COLO668 (cell line): ENCODE measurements around the gene PRORP.
"Not testable (repeated sequence)": the region's sequence is repeated elsewhere in the genome, so short reads cannot be mapped to it uniquely, and the experiment has no call there.

ENCODE experiments used
- DNase-seq: peaks from one replicate; lab custom pipeline; 2025; ENCODE audit not compliant: unreplicated experiment; lab: John Stamatoyannopoulos, UW

The PRORP gene

GRCh38 chr14:35134329-35135123 is 12.2 kb downstream of the PRORP start:
- no peak for DNase-seq

DNA sequence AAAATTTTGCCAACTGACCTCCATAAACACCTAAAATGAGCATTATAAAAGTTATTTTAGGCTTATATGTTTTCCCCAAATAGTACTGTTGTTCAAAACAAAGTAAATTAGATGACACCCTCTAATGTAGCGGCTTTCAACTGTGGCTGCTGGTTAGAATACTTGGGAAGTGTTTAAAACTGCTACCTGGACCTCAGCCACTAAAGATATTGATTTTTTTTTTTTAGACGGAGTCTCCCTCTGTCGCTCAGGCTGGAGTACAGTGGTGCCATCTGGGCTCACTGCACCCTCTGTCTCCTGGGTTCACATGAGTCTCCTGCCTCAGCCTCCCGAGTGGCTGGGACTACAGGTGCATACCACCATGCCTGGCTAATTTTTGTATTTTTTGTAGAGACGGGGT is 16.2 kb downstream of the PRORP start:
- DNase-seq, result no peak

GRCh38 chr14:35140718-35141581 is 18.6 kb downstream of the PRORP start:
- no peak for DNase-seq

DNA sequence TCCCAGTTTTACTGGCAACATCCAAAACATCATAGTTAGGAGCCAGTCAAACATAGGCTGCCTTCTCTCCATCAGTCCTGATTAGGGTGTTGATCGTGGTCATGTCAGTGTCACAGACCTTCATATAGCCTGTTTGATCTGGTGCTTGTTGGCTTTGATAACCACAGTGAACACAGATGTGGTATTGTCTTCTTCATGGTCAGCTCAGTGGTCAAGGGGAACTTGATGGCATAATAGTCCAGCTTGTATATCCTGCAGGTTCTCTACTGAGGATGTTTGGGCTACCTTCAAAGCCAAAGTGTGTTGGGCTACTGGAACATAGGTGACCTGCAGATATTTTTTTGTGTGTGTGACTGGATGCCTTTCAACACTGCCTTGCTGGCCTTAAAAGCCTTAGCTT is 21.7 kb downstream of the PRORP start:
- DNase-seq, result no peak

DNA sequence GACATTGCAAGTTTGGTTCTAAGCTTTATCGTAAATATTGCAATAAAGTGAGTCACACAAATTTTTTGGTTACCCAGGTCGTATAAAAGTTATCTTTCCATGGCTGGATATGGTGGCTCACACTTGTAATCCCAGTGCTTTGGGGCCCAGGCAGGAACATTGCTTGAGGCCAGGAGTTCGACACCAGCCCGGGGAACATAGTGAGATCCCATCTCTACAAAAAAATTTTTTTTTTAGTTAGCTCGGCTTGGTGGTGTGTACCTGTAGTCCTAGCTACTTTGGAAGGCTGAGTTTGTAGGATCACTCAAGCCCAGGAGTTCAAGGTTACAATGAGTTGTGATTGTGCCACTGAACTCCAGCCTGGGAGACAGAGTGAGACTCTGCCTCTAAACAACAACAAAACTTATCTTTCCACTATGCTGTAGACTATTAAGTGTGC is 24.4 kb downstream of the PRORP start:
- DNase-seq, result no peak

- no peak for DNase-seq
Measured at GRCh38 chr14:35147186-35147585, 24.8 kb downstream of the PRORP start.

DNA sequence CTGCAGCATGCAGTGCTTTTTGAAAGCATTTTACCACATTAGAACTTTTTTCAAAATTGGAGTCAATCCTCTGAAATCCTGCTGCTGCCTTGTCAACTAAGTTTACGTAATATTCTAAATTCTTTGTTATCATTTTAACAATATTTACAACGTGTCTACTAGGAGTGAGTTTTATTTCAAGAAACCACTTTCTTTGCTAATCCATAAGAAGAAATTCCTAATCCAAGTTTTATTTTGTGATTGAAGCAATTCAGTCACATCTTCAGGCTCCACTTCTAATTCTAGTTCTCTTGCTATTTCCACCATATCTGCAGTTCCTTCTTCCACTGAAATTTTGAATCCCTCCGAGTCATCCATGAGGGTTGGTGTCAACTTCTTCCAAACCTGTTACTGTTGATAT is 25.4 kb downstream of the PRORP start:
- DNase-seq, result no peak

- DNase-seq, result no peak
Measured at GRCh38 chr14:35149239-35149638, 26.9 kb downstream of the PRORP start.

DNA sequence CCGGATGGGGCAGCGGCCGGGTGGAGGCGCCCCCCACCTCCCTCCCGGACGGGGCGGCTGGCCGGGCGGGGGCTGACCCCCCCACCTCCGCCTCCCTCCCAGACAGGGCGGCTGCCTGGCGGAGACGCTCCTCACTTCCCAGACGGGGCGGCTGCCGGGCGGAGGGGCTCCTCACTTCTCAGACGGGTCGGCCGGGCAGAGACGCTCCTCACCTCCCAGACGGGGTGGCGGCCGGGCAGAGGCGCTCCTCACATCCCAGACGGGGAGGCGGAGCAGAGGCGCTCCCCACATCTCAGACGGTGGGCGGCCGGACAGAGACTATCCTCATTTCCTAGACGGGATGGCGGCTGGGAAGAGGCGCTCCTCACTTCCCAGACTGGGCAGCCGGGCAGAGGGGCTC is 30.2 kb downstream of the PRORP start:
- not testable (repeated sequence) for DNase-seq

- DNase-seq, result no peak
Measured at GRCh38 chr14:35154016-35154415, 31.7 kb downstream of the PRORP start.

DNA sequence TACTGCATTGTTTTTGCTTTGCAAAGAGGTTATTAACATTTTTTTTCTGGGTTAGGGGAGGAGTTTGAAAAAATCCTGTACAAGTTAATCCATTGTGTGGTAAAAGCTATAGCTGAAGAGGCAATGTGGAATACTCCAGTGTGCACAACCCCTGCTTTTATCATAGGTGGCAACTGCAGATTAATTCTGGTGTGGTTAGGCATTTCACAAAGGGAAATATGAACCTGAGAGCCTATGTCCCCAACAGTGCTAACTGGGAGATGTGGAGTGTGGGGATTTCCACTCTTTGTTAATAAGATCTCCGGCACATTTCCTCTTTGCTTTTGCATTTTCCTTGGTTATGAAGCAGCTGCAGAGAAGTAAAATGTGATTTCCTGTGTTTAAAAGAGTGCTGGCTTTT is 33.6 kb downstream of the PRORP start:
- DNase-seq, result no peak

DNA sequence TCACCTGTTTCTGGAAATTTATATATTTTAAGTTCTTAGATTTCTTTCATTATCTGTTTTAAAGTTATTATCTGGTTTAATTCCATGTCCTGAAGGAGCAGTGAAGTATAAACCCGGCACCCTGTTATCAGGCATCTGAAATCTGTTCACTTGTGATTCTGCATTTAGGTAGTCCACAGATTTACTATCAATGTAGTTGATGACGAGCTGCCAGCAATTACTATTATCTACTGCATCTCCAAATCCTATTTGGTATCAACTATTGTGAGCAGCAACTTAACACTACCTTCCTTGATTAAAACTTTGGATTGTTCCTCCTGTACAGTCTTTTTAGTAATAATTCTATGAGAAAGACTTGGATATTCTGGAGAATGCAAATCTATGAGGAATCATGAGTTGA is 36.1 kb downstream of the PRORP start:
- DNase-seq, result no peak

GRCh38 chr14:35158951-35159653 is 36.8 kb downstream of the PRORP start:
- DNase-seq, result no peak

DNA sequence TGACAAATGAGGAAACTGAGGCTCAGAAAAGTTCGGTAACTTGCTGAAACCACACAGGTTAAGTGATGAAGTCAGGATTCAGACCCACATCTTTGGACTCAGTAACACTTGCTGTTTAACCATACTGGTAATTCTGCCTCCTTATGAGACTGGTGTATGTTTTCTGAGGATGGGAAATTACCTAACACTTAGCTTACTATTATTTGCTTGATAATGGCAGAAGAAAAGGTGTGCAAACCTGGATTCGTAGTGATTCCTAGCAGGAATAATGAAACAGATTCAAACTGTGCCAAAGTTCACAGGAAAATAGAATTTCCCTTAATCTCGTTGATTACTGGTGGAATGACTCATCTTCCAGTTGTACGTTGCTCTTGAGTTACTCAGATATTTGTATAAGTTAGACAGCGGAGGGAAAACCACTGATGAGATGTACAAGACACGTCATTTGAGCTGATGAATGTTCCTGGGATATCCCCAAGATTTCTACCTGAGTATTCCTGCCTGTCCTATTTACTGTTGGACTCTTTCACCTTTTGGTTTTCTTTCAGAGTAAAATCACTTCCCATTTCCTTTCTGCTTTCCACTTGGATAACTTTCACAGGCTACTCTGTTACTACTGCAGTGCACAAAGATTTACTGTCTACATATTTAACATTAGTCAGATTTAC is 37.5 kb downstream of the PRORP start:
- DNase-seq, result no peak

- DNase-seq, result no peak
Measured at GRCh38 chr14:35161231-35161630, 38.9 kb downstream of the PRORP start.

GRCh38 chr14:35163384-35163783 is 41.0 kb downstream of the PRORP start:
- no peak for DNase-seq

GRCh38 chr14:35164849-35165248 is 42.5 kb downstream of the PRORP start:
- no peak for DNase-seq

DNA sequence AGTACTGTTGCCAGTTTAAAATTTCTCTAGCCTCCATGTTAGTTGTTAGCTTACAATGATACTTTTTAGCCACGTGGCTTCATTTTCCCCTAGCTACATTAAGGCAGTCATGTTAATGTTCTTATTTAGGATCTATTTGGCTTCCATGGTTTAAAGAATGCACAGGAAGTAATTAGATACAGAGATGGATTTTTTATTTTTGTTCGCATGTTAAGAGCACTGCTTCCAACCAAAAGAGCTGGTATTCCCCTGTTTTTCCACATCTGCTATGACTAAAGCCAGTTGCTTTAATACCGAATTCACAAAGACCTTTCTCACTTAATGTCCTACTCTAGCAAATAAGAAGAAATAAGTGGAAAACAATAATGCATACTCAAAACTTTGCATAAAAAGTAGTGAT is 45.1 kb downstream of the PRORP start:
- DNase-seq, result no peak
